A549 (cell line): ENCODE measurements around the gene SATB2.

Source experiments
- BHLHE40 ChIP-seq: IDR thresholded peaks from 2 replicates; pipeline ENCODE4 v1.6.1; 2012; ENCODE audit warnings: low read depth, low read length, inconsistent platforms
- EP300 ChIP-seq, 2 experiments: fragments of >200 bp; sonication (Bioruptor Twin); formaldehyde crosslinking; IDR thresholded peaks; 2 replicates in 1 of 2; 3 replicates in 1 of 2; pipeline ENCODE4 v1.6.1; 2016 to 2017
- JUNB ChIP-seq: fragments of >200 bp; sonication (Bioruptor Twin); formaldehyde crosslinking; IDR thresholded peaks from 2 replicates; pipeline ENCODE4 v1.6.1; 2016
- PHF8 ChIP-seq: fragments of 200-600 bp; sonication (generic); IDR thresholded peaks from 2 replicates; pipeline ENCODE4 v1.6.1; 2016; ENCODE audit warnings: low read depth, mild to moderate bottlenecking, antibody characterized with exemption, moderate library complexity, borderline replicate concordance
- POLR2A ChIP-seq: IDR thresholded peaks from 2 replicates; pipeline ENCODE4 v1.6.1; 2012; ENCODE audit warnings: mild to moderate bottlenecking, low read length
- TF ChIP-seq, protein P1 (sequence below): fragments of >200 bp; sonication (Bioruptor Twin); formaldehyde crosslinking; IDR thresholded peaks from 3 replicates; pipeline ENCODE4 v1.5.1; 2016

DNA sequence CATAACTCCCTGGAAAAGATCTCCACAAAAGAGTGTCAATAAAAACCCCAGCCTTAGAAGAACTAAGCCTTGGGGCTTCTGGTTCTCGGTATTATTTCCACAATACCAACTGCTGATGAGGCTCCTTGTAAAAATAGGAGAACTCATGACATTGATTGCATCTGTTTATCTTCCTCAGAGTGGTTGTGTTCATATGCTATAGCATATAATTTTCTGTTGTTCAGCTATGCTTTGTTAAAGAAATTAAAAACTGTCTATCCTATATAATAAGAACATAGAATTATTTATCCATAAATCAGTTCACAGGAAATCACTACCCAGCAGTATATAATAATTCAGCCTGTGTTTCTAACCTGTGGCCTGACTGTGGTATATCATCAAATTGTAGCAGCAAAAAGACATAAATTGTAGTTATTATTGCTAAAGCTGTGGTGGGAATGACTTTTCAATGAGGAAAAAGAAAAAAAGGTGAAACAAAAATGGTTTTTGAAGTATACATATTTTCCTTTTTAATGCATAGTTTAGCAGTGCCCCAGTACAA lies 68.9 kb downstream of the SATB2 start:
- TF ChIP-seq, protein P1, sequence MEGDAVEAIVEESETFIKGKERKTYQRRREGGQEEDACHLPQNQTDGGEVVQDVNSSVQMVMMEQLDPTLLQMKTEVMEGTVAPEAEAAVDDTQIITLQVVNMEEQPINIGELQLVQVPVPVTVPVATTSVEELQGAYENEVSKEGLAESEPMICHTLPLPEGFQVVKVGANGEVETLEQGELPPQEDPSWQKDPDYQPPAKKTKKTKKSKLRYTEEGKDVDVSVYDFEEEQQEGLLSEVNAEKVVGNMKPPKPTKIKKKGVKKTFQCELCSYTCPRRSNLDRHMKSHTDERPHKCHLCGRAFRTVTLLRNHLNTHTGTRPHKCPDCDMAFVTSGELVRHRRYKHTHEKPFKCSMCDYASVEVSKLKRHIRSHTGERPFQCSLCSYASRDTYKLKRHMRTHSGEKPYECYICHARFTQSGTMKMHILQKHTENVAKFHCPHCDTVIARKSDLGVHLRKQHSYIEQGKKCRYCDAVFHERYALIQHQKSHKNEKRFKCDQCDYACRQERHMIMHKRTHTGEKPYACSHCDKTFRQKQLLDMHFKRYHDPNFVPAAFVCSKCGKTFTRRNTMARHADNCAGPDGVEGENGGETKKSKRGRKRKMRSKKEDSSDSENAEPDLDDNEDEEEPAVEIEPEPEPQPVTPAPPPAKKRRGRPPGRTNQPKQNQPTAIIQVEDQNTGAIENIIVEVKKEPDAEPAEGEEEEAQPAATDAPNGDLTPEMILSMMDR = no peak
- TF ChIP-seq PHF8 (no peak), POLR2A (no peak), EP300 (IDR thresholded peaks at IDR 0.05) (no peak), JUNB (no peak), BHLHE40 (no peak)
